ENCODE results near the gene IL4R. TPM values are rescaled to one million over a fixed set of nuclear protein-coding genes. Genes with fewer than 3 reads are reported as not detected.
A peak's percentile ranks its signal among the peaks of the same experiment; 100 is the strongest.

Gene IL4R
- total and polyA plus RNA-seq, 2 of the 13 experiments (the other 11 are each of a cell fraction or from before 2014, with no cell fraction given) = 15.9 to 49.6 TPM

DNA sequence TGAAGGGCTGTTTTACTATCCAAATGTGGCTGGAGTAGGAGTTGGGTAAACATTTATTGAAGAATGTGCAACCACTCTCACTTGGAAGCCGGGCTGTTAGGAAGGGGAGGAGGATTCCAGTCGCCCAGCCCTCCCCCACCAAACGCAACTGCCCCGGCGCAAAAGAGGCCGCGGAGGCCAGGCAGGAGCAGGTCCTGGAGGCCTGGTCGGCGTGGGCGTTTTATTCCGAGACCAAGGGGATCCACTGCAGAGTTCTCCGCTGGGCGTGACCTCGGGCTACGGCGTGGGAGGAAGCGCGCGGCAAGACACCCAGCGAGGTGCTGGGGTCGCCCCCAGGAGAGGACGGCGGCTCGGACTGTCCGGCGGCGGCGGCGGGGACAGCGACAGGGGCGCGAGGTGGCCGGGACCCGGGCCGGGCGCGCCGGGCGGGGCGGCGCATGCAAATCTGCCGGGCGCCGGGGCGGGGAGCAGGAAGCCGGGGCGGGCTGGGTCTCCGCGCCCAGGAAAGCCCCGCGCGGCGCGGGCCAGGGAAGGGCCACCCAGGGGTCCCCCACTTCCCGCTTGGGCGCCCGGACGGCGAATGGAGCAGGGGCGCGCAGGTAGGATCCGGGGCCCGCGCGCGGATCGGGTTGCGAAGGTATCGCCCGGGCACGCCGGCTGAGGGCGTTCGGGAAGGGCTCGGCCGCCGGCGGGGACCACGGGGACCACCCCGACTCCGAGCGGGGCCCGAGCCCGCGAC, at the start of gene IL4R (continued):
- TF ChIP-seq GATA4 (IDR thresholded peaks at IDR 0.05; ENCODE audit: borderline replicate concordance, low read depth) (peak; percentile 71; the same call in 1 of the 2 replicates), FOXA1 (IDR thresholded peaks at IDR 0.05) (no peak), FOXA1 (CRISPR knock-in tag; IDR thresholded peaks at IDR 0.05) (peak; percentile 63; the same call in 1 of the 2 replicates), ZNF589 (CRISPR knock-in tag; conservative IDR thresholded peaks at IDR 0.05) (no peak; the same call in 1 of the 2 replicates), TAF1 (CRISPR knock-in tag; IDR thresholded peaks at IDR 0.05) (peak; percentile 90), ZNF496 (CRISPR knock-in tag; IDR thresholded peaks at IDR 0.05; ENCODE audit: insufficient replicate concordance) (no peak), ZNF484 (CRISPR knock-in tag; IDR thresholded peaks at IDR 0.05; ENCODE audit: borderline replicate concordance, low read depth) (no peak), AGO2 (optimal IDR thresholded peaks at IDR 0.05; ENCODE audit: low read depth, low read length) (peak; percentile 83), GTF3A (CRISPR knock-in tag; conservative IDR thresholded peaks at IDR 0.05) (no peak), TBL1XR1 (IDR thresholded peaks at IDR 0.05; ENCODE audit: borderline replicate concordance, low read length, partially characterized antibody) (peak; percentile 60), SPEN (CRISPR knock-in tag; IDR thresholded peaks at IDR 0.05; ENCODE audit: low read depth) (peak; percentile 45), CHD2 (IDR thresholded peaks at IDR 0.05; ENCODE audit: low read depth, low read length) (no peak), SNRNP70 (IDR thresholded peaks at IDR 0.05; ENCODE audit: low read depth, low read length) (no peak), PHF8 (CRISPR knock-in tag; IDR thresholded peaks at IDR 0.05) (peak; percentile 87), ZNF253 (CRISPR knock-in tag; IDR thresholded peaks at IDR 0.05; ENCODE audit: borderline replicate concordance) (0 out of 2 replicates have a peak, but pooled peaks have one; percentile 17)
- TF ChIP-seq, protein P1, sequence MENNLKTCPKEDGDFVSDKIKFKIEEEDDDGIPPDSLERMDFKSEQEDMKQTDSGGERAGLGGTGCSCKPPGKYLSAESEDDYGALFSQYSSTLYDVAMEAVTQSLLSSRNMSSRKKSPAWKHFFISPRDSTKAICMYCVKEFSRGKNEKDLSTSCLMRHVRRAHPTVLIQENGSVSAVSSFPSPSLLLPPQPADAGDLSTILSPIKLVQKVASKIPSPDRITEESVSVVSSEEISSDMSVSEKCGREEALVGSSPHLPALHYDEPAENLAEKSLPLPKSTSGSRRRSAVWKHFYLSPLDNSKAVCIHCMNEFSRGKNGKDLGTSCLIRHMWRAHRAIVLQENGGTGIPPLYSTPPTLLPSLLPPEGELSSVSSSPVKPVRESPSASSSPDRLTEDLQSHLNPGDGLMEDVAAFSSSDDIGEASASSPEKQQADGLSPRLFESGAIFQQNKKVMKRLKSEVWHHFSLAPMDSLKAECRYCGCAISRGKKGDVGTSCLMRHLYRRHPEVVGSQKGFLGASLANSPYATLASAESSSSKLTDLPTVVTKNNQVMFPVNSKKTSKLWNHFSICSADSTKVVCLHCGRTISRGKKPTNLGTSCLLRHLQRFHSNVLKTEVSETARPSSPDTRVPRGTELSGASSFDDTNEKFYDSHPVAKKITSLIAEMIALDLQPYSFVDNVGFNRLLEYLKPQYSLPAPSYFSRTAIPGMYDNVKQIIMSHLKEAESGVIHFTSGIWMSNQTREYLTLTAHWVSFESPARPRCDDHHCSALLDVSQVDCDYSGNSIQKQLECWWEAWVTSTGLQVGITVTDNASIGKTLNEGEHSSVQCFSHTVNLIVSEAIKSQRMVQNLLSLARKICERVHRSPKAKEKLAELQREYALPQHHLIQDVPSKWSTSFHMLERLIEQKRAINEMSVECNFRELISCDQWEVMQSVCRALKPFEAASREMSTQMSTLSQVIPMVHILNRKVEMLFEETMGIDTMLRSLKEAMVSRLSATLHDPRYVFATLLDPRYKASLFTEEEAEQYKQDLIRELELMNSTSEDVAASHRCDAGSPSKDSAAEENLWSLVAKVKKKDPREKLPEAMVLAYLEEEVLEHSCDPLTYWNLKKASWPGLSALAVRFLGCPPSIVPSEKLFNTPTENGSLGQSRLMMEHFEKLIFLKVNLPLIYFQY (CRISPR knock-in tag; IDR thresholded peaks at IDR 0.05; ENCODE audit: borderline replicate concordance) = 0 out of 2 replicates have a peak, but pooled peaks have one; percentile 44
- TF ChIP-seq, protein P2, sequence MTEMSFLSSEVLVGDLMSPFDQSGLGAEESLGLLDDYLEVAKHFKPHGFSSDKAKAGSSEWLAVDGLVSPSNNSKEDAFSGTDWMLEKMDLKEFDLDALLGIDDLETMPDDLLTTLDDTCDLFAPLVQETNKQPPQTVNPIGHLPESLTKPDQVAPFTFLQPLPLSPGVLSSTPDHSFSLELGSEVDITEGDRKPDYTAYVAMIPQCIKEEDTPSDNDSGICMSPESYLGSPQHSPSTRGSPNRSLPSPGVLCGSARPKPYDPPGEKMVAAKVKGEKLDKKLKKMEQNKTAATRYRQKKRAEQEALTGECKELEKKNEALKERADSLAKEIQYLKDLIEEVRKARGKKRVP (CRISPR knock-in tag; IDR thresholded peaks at IDR 0.05) = peak in 1 of 2 experiments; percentile 40; a peak in 1 of 4 replicates
- TF ChIP-seq, protein P3, sequence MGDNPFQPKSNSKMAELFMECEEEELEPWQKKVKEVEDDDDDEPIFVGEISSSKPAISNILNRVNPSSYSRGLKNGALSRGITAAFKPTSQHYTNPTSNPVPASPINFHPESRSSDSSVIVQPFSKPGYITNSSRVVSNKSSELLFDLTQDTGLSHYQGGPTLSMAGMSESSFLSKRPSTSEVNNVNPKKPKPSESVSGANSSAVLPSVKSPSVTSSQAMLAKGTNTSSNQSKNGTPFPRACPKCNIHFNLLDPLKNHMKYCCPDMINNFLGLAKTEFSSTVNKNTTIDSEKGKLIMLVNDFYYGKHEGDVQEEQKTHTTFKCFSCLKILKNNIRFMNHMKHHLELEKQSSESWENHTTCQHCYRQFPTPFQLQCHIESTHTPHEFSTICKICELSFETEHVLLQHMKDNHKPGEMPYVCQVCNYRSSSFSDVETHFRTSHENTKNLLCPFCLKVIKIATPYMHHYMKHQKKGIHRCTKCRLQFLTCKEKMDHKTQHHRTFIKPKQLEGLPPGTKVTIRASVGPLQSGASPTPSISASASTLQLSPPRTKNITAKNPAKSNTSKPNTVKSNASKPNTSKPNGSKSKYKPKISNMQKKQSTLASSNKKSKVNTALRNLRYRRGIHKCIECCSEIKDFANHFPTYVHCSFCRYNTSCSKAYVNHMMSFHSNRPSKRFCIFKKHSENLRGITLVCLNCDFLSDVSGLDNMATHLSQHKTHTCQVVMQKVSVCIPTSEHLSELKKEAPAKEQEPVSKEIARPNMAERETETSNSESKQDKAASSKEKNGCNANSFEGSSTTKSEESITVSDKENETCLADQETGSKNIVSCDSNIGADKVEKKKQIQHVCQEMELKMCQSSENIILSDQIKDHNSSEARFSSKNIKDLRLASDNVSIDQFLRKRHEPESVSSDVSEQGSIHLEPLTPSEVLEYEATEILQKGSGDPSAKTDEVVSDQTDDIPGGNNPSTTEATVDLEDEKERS (CRISPR knock-in tag; IDR thresholded peaks at IDR 0.05) = peak; percentile 60; the same call in 1 of the 2 replicates
- TF ChIP-seq, protein P4, sequence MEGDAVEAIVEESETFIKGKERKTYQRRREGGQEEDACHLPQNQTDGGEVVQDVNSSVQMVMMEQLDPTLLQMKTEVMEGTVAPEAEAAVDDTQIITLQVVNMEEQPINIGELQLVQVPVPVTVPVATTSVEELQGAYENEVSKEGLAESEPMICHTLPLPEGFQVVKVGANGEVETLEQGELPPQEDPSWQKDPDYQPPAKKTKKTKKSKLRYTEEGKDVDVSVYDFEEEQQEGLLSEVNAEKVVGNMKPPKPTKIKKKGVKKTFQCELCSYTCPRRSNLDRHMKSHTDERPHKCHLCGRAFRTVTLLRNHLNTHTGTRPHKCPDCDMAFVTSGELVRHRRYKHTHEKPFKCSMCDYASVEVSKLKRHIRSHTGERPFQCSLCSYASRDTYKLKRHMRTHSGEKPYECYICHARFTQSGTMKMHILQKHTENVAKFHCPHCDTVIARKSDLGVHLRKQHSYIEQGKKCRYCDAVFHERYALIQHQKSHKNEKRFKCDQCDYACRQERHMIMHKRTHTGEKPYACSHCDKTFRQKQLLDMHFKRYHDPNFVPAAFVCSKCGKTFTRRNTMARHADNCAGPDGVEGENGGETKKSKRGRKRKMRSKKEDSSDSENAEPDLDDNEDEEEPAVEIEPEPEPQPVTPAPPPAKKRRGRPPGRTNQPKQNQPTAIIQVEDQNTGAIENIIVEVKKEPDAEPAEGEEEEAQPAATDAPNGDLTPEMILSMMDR (CRISPR knock-in tag; IDR thresholded peaks at IDR 0.05) = no peak

Measured in HepG2 (cell line).